GM18507 (cell line): ENCODE measurements around the gene RRP8.
A peak's percentile ranks its signal among the peaks of the same experiment; 100 is the strongest.

Experiments used
- DNase-seq: peaks from one replicate; pipeline ENCODE4 v3.0.0; 2011; ENCODE audit warnings: low read depth; ENCODE audit not compliant: insufficient read length; ENCODE audit errors: extremely low spot score
- FAIRE-seq: peaks from 2 replicates; lab custom pipeline; 2011; peaks lifted over from hg19 to GRCh38; lab: Jason Lieb, UNC

Gene RRP8

GRCh38 chr11:6606471-6607189 lies 3.2 kb upstream of the RRP8 start:
- DNase-seq (peak; percentile 69), FAIRE-seq (peak; percentile 88)

GRCh38 chr11:6604790-6605189 lies 1.4 kb upstream of the RRP8 start:
- FAIRE-seq (no peak), DNase-seq (no peak)

DNA sequence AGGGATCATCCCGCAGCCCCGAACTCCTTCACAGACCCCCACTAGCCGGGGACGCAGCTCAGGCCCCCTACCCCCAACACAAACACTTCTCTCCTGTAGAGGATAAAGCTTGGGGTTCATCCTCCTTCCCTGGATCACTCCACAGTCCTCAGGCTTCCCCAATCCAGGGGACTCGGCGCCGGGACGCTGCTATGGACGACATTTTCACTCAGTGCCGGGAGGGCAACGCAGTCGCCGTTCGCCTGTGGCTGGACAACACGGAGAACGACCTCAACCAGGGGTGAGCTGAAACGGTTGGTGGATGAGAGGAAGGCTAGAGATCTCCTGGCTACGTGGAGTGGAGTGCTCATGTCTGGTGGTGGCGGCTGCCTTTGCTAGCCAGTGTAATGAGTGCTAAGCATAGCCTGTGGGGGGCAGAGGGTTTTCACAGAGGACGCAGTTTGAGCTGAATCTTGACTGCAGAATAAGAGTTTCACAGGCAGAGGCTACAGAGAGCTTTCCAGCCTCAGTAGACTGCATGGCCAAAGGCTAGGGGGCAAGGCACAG lies 738 bp upstream of the RRP8 start:
- FAIRE-seq (peak; percentile 52), DNase-seq (no peak)

- DNase-seq (no peak), FAIRE-seq (no peak)
These were observed 1.1 kb downstream of the RRP8 start for GRCh38 chr11:6602096-6602940.

DNA sequence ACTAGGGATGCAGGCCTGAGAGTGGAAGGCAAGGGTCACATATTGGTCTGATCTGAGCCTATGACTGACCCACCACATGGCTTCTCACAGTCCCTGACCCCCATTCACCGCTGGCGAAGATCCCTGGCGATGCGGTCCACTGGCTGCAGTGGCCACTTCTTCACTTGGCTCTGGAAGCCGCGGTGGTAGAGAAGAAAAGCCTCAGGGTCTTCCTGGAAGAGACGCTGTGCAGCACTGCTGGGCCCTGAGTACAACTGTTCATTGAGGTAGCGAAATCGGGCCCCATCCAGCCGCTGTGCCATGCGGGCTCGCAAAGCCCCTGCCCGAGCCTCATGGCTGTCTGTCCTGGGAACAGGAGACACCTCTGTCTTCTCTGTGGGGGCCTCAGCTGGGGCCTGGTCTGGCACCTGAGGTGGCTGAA lies 2.4 kb downstream of the RRP8 start:
- no peak for FAIRE-seq
- no peak for DNase-seq

GRCh38 chr11:6599881-6600390 lies 3.5 kb downstream of the RRP8 start:
- FAIRE-seq (no peak), DNase-seq (no peak)

DNA sequence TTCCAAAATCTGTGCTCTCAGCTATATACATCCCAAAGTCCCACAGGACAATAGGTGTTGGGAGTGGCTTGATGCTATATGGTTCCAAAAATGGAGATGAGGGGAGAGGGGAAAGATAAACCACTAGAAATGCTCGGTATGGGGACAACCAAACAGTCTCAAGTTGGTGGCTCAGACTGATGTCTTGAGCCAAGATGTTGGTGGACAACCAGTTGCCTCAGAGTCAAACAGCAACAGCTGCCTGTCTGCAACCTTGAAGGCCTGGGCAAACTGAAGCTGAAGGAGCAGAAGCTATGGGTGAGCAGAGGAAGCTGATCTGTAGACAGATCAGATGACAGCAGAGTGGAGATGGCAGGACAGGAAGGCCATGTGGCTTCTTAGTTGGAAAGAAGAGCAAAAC lies 4.0 kb downstream of the RRP8 start:
- FAIRE-seq (no peak), DNase-seq (no peak)

- DNase-seq (no peak), FAIRE-seq (no peak)
These were observed 4.9 kb downstream of the RRP8 start for GRCh38 chr11:6598555-6598954.

DNA sequence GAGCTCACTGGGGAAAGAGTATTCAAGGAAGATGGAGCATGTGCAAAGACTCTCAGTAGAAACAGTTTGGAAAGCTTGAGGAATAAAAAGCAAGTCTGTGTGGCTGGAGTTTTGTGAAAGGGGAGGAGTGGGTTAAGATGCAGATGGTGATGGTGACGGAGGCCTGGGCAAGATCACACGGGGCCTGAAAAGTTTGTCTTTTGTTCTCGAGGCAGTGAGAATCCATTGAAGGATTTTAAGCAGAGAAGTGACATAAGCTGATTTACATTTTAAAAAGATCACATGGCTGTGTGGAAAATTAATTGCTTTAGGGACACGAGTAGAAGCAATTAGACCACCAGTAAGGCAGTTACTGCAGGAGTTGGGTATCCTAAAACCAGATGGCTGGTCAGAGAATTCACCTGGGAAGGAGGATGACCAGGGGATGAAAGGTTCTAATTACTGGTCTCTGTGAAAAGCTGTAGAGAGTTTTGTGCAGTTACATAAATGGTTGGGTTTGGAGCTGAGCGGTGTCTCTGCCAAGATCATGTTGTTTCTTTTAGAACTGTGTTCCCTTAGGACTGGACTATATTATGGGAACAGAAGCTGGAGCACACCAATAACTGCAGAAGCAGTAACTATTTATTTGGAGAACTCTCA lies 7.1 kb downstream of the RRP8 start:
- DNase-seq = no peak
- no peak for FAIRE-seq

- FAIRE-seq (no peak), DNase-seq (no peak)
These were observed 9.2 kb downstream of the RRP8 start for GRCh38 chr11:6594142-6594768.

GRCh38 chr11:6588018-6588417 lies 15.4 kb downstream of the RRP8 start:
- FAIRE-seq = no peak

GRCh38 chr11:6587360-6587953 lies 16.0 kb downstream of the RRP8 start:
- DNase-seq (no peak), FAIRE-seq (no peak)

More at GRCh38 chr11:6588018-6588417, 15.4 kb downstream of the RRP8 start:
- DNase-seq = no peak

GRCh38 chr11:6586434-6587359 lies 16.7 kb downstream of the RRP8 start:
- DNase-seq = no peak
- FAIRE-seq = no peak

DNA sequence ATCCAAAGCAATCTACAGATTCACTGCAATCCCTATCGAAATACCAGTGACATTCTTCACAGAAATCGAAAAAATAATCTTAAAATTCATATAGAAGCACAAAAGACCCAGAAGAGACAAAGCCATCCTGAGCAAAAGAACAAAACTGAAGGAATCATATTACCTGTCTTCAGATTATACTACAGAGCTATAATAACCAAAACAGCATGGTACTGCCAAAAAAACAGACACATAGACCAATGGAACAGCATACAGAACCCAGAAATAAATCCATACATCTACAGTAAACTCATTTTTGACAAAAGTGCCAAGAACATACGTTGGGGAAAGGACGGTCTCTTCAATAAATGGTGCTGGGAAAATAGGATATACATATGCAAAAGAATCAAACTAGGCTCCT lies 18.9 kb downstream of the RRP8 start:
- DNase-seq (no peak), FAIRE-seq (no peak)

DNA sequence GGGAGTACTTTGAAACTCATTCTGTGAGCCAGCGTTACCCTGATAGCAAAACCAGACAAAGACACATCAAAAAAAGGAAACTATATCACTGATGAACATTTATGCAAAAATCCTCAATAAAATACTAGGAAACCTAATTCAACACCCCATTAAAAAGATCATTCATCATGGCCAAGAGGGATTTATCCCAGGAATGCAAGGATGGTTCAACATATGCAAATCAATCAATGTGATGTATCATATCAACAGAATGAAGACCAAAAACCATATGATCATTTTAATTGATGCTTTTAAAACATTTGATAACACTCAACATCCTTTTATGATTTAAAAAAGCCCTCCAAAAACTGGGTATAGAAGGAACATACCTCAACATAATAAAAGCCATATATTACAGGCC lies 19.8 kb downstream of the RRP8 start:
- FAIRE-seq = no peak
- DNase-seq = no peak

DNA sequence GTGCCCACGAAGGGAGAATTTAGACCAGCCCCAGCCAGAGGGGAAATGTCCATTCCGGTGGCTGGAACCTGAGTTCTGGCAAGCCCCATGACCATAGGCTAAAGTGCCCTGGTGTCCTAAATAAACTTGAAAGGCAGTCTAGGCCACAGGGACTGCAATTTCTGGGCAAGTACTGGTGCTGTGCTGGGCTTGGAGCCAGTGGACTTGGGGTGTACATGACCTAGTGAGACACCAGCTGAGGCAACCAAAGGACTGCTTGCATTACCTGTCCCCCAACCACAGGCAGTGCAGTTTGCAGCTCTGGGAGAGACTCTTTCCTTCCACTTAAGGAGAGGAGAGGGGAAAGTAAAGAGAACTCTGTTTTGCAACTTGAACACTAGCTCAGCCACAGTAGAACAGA lies 23.7 kb downstream of the RRP8 start:
- FAIRE-seq (no peak), DNase-seq (no peak)

GRCh38 chr11:6578134-6578533 lies 25.3 kb downstream of the RRP8 start:
- no peak for FAIRE-seq
- no peak for DNase-seq
